GM12878 (cell line): ENCODE results near the gene ODAD2. TPM values are rescaled to one million over a fixed set of nuclear protein-coding genes. Genes with fewer than 3 reads are reported as not detected.

ENCODE experiments used
- ATAC-seq: fragments of 200-7000 bp; cut with Tn5 transposase; 3 replicates; pipeline ENCODE4 v1.9.1; 2020; ENCODE audit warnings: mild to moderate bottlenecking, moderate library complexity
- BruUV-seq: library from RNA; stranded (reverse); fragments of 400-500 nt; replicated peaks from 2 replicates; lab custom pipeline; 2021; lab: Mats Ljungman, UMichigan
- CTCF ChIA-PET: fragments of 300-600 bp; sonication (Branson Sonifier 250); formaldehyde crosslinking; extraction: SDS; loops from one replicate; lab custom pipeline; 2021; ENCODE audit warnings: inconsistent platforms; lab: Yijun Ruan, JAX
- POLR2A ChIA-PET: fragments of 350-600 bp; formaldehyde crosslinking; extraction: SDS; loops from one replicate; lab custom pipeline; 2021; ENCODE audit warnings: inconsistent platforms; lab: Charles Lee
- RAD21 ChIA-PET: fragments of 300-600 bp; sonication (Branson Sonifier 250); formaldehyde crosslinking; loops from one replicate; lab custom pipeline; 2023; ENCODE audit warnings: antibody characterized with exemption; ENCODE audit not compliant: unreplicated experiment; lab: Charles Lee
- SMC1A ChIA-PET: fragments of 300-600 bp; sonication (Branson Sonifier 250); formaldehyde crosslinking; loops from one replicate; lab custom pipeline; 2023; ENCODE audit not compliant: unreplicated experiment, uncharacterized antibody; lab: Charles Lee
- DNase-seq: peaks from one replicate; pipeline ENCODE4 v3.0.0-alpha.2; 2011; ENCODE audit warnings: low read depth, low spot score
- FAIRE-seq: peaks from 3 replicates; lab custom pipeline; 2011; peaks lifted over from hg19 to GRCh38; lab: Jason Lieb, UNC
- H2AFZ ChIP-seq: 2 replicates; pipeline ENCODE4 v1.6.0; 2011; ENCODE audit warnings: low read depth, low read length, control low read depth; ENCODE audit not compliant: control insufficient read depth
- H3K27ac ChIP-seq: 2 replicates; pipeline ENCODE4 v1.5.1; 2011; ENCODE audit warnings: control low read depth; ENCODE audit not compliant: control insufficient read depth, insufficient read depth
- H3K27me3 ChIP-seq, 2 experiments: replicated peaks in 1 of 2; 2 replicates each; pipeline versions ENCODE4 v1.6.0 to v1.6.1; 2011; ENCODE audit warnings: low read length in 1 of 2; ENCODE audit not compliant: control insufficient read depth in 2 of 2, insufficient read depth in 2 of 2
- H3K36me3 ChIP-seq, 2 experiments: 2 replicates each; pipeline ENCODE4 v1.5.1; 2011; ENCODE audit warnings: low read length in 1 of 2; ENCODE audit not compliant: control insufficient read depth in 2 of 2, insufficient read depth in 2 of 2
- H3K4me1 ChIP-seq: 2 replicates; pipeline ENCODE4 v1.6.1; 2011; ENCODE audit warnings: mild to moderate bottlenecking, low read length, moderate library complexity, mixed read lengths; ENCODE audit not compliant: control insufficient read depth, insufficient read depth
- H3K4me2 ChIP-seq: 2 replicates; pipeline ENCODE4 v1.6.0; 2011; ENCODE audit warnings: control low read depth; ENCODE audit not compliant: control insufficient read depth, insufficient read depth
- H3K4me3 ChIP-seq: fragments of 200-600 bp; sonication (generic); 2 replicates; pipeline ENCODE4 v1.5.1; 2016
- H3K79me2 ChIP-seq: 2 replicates; pipeline ENCODE4 v1.6.0; 2011; ENCODE audit warnings: low read length; ENCODE audit not compliant: control insufficient read depth, insufficient read depth
- H3K9ac ChIP-seq: 2 replicates; pipeline ENCODE4 v1.8.0; 2011; ENCODE audit warnings: low read length, control low read depth, mixed read lengths; ENCODE audit not compliant: control insufficient read depth, insufficient read depth
- H3K9me3 ChIP-seq: replicated peaks from 3 replicates; pipeline ENCODE4 v1.5.1; 2011; ENCODE audit warnings: mild to moderate bottlenecking, low read length; ENCODE audit not compliant: control insufficient read depth, insufficient read depth
- H4K20me1 ChIP-seq: 2 replicates; pipeline ENCODE4 v1.6.0; 2011; ENCODE audit not compliant: control insufficient read depth, insufficient read depth
- ATF7 ChIP-seq: fragments of 450-650 bp; IDR thresholded peaks from 2 replicates; pipeline ENCODE4 v1.6.1; 2016; ENCODE audit warnings: low read depth, mild to moderate bottlenecking
- BCL11A ChIP-seq: IDR thresholded peaks from 2 replicates; pipeline ENCODE4 v1.6.1; 2011; ENCODE audit warnings: low read depth, low read length
- FOXM1 ChIP-seq: IDR thresholded peaks from 2 replicates; pipeline ENCODE4 v1.6.1; 2012; ENCODE audit warnings: low read depth, mild to moderate bottlenecking, inconsistent platforms, low read length, moderate library complexity
- KDM1A ChIP-seq: fragments of 200-600 bp; sonication (generic); IDR thresholded peaks from 2 replicates; pipeline ENCODE4 v1.6.1; 2016; ENCODE audit warnings: borderline replicate concordance
- MYB ChIP-seq: fragments of 150-350 bp; IDR thresholded peaks from 2 replicates; pipeline ENCODE4 v1.6.1; 2014; ENCODE audit warnings: mild to moderate bottlenecking, low read depth, low read length, borderline replicate concordance
- SPI1 ChIP-seq: IDR thresholded peaks from 2 replicates; pipeline ENCODE4 v1.6.1; 2011; ENCODE audit warnings: low read depth, mild to moderate bottlenecking, low read length, moderate library complexity, borderline replicate concordance; ENCODE audit not compliant: insufficient read depth
- TAF1 ChIP-seq: IDR thresholded peaks from 2 replicates; pipeline ENCODE4 v1.6.1; 2011; ENCODE audit warnings: mild to moderate bottlenecking, low read depth, low read length, borderline replicate concordance
- ZBTB33 ChIP-seq: fragments of 450-650 bp; IDR thresholded peaks from 2 replicates; pipeline ENCODE4 v1.6.1; 2017; ENCODE audit warnings: mild to moderate bottlenecking
- ZZZ3 ChIP-seq: IDR thresholded peaks from 2 replicates; pipeline ENCODE4 v1.6.1; 2011; ENCODE audit warnings: low read depth; ENCODE audit not compliant: control insufficient read depth, insufficient read length
- in situ Hi-C: fragments of 300-500 bp; cut with MboI; formaldehyde crosslinking; loops from 9 replicates; pipeline ENCODE4 v1.14.3; 2018; ENCODE audit warnings: mixed read lengths
- intact Hi-C: fragments of 100-400 bp; cut with micrococcal nuclease; formaldehyde crosslinking; loops from one replicate; pipeline ENCODE4 v1.14.2; 2022; ENCODE audit not compliant: unreplicated experiment
- polyA plus RNA-seq, 11 experiments: library from polyadenylated mRNA; depleted of rRNA in 4 of 11; unstranded in 6 of 11; stranded (reverse) in 5 of 11; fragments of >200 nt; fragmentation: Nextera tagmentation in 4 of 11; fragmentation: Illumina TruSeq in 1 of 11; extraction: Ambion mirVana in 4 of 11; extraction: Trizol in 1 of 11; gene quantifications; 1 replicate in 1 of 11; 2 replicates in 10 of 11; pipeline versions ENCODE4 v1.2.1 to v1.2.3, GENCODE V29; 2011 to 2016; ENCODE audit warnings: inconsistent platforms in 2 of 11, missing spikeins in 2 of 11, low read depth in 1 of 11
- total RNA-seq, 4 experiments: library from RNA; depleted of rRNA in 3 of 4; stranded (reverse); fragments of >200 nt in 3 of 4; fragmentation: Illumina TruSeq in 1 of 4; extraction: Trizol in 1 of 4; gene quantifications; 2 replicates each; pipeline versions ENCODE4 v1.2.1 to v1.2.3, GENCODE V29; 2013 to 2021

Gene ODAD2
- total and polyA plus RNA-seq, 10 of the 15 experiments (the other 5 are each of a cell fraction or from before 2014, with no cell fraction given), result not detected

DNA sequence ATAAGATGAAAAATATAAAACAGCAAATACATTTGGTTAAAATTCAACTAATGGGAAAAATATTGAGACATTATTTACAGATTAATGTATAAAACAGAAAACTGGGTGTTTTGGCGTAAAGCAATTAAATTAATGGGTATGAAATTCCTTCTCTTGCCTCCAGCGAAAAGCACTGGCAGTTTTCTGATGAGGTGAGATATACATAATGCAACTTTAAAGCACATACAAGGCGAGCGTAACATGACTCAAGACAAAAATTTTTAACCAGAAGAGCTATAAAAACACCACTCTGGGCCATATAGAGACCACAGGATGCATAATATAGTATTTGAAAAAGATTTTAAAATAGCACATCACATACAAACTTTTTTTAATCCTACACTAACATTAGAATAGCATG lies 120.6 kb downstream of the ODAD2 start (continued):
- TF ChIP-seq ZBTB33 (no peak), ZZZ3 (no peak), BCL11A (no peak), FOXM1 (no peak), SPI1 (no peak), MYB (no peak)

- in situ Hi-C loops (no loop called here), intact Hi-C loops (no loop called here)
- ChIA-PET CTCF (no interaction called here), POLR2A (no interaction called here), RAD21 (no interaction called here), SMC1A (no interaction called here)
- ATAC-seq (no peak), DNase-seq (no peak), FAIRE-seq (no peak)
- Histone ChIP-seq H2AFZ (no peak overlapping the region), H3K9me3 (no peaks in the 10 kb centered on the region), H3K27ac (no peak overlapping the region), H3K9ac (no peak overlapping the region), H4K20me1 (no peaks in the 10 kb centered on the region), H3K4me1 (no peaks in the 10 kb centered on the region), H3K4me2 (no peak overlapping the region), H3K79me2 (no peaks in the 10 kb centered on the region), H3K36me3 (no peaks in the 10 kb centered on the region), H3K27me3 (no peaks in the 10 kb centered on the region), H3K4me3 (no peak overlapping the region)
- no TSS peak for BruUV-seq
- no peak for TF ChIP-seq TAF1
- TF ChIP-seq ATF7, result no peak
- TF ChIP-seq KDM1A, result no peak
Measured at GRCh38 chr10:27865221-27865635, 133.7 kb downstream of the ODAD2 start.
